ENCODE results near the gene ENPEP. TPM values are rescaled to one million over a fixed set of nuclear protein-coding genes. Genes with fewer than 3 reads are reported as not detected.
A peak's percentile ranks its signal among the peaks of the same experiment; 100 is the strongest.

Gene ENPEP
- total RNA-seq, 1 experiment from 2014 or later: 0.33 TPM

- Mint-ChIP-seq H3K4me1 (no peaks in the 10 kb centered on the region), H3K4me3 (no peak overlapping the region), H3K27me3 (ENCODE audit: low read depth) (no peaks in the 10 kb centered on the region; the same call in 1 of the 2 replicates), H3K9me3 (no peaks in the 10 kb centered on the region), H3K36me3 (no peaks in the 10 kb centered on the region), H3K27ac (no peak overlapping the region)
- ATAC-seq (peak; percentile 53), DNase-seq (ENCODE audit: low spot score) (no peak)
- ChIA-PET POLR2A (no interaction called here), CTCF (interaction anchor here (0.6 to 8.4 kb wide), 11 partner anchors 9 to 512 kb away, joined by 3 to 140 read pairs (median 4); no protein-coding TSS in a partner anchor)
- TF ChIP-seq ZNF416 (CRISPR knock-in tag; IDR thresholded peaks at IDR 0.05): no peak
- TF ChIP-seq TP53 (CRISPR knock-in tag; IDR thresholded peaks at IDR 0.05): no peak
- no peak for TF ChIP-seq STAT6 (CRISPR knock-in tag; conservative IDR thresholded peaks at IDR 0.05; ENCODE audit: low read depth)
- TF ChIP-seq GRHL2 (CRISPR knock-in tag; IDR thresholded peaks at IDR 0.05; ENCODE audit: insufficient replicate concordance, severe bottlenecking): no peak
- no peak for TF ChIP-seq NFE2L1 (CRISPR knock-in tag; IDR thresholded peaks at IDR 0.05)
- TF ChIP-seq ELF4 (CRISPR knock-in tag; IDR thresholded peaks at IDR 0.05; ENCODE audit: low read depth): no peak
- TF ChIP-seq TEAD1 (CRISPR knock-in tag; IDR thresholded peaks at IDR 0.05): no peak
Observed at GRCh38 chr4:110508827-110509710, 33.1 kb downstream of the ENPEP start.

GRCh38 chr4:110510277-110510676, 34.3 kb downstream of the ENPEP start:
- no peaks in the 10 kb centered on the region; the same call in 1 of the 2 replicates for H3K4me1 Mint-ChIP-seq
- H3K27me3 Mint-ChIP-seq (ENCODE audit: low read depth): no peaks in the 10 kb centered on the region
- no peak overlapping the region for H3K27ac Mint-ChIP-seq
- no peaks in the 10 kb centered on the region for H3K9me3 Mint-ChIP-seq
- H3K4me3 Mint-ChIP-seq: no peak overlapping the region
- ChIA-PET POLR2A (no interaction called here), CTCF (interaction anchor here (0.6 to 8.4 kb wide), 16 partner anchors 22 to 511 kb away, joined by 3 to 140 read pairs (median 4); partner anchors contain the start of genes ELOVL6 and ENPEP)
- TF ChIP-seq ZNF121 (CRISPR knock-in tag; IDR thresholded peaks at IDR 0.05) (no peak), TEAD1 (CRISPR knock-in tag; IDR thresholded peaks at IDR 0.05) (no peak), FOXK1 (CRISPR knock-in tag; IDR thresholded peaks at IDR 0.05) (no peak), SP1 (CRISPR knock-in tag; conservative IDR thresholded peaks at IDR 0.05) (no peak), RORB (CRISPR knock-in tag; IDR thresholded peaks at IDR 0.05) (no peak), NFE2L1 (CRISPR knock-in tag; IDR thresholded peaks at IDR 0.05) (no peak), KAT7 (CRISPR knock-in tag; IDR thresholded peaks at IDR 0.05; ENCODE audit: borderline replicate concordance) (no peak), ZNF138 (CRISPR knock-in tag; conservative IDR thresholded peaks at IDR 0.05) (no peak), ETV6 (CRISPR knock-in tag; IDR thresholded peaks at IDR 0.05) (no peak), ATF1 (CRISPR knock-in tag; IDR thresholded peaks at IDR 0.05) (no peak), AR (CRISPR knock-in tag; IDR thresholded peaks at IDR 0.05) (no peak), CDX4 (CRISPR knock-in tag; IDR thresholded peaks at IDR 0.05; ENCODE audit: borderline replicate concordance) (no peak), PRRX2 (CRISPR knock-in tag; IDR thresholded peaks at IDR 0.05) (no peak), ZNF317 (CRISPR knock-in tag; IDR thresholded peaks at IDR 0.05; ENCODE audit: borderline replicate concordance, low read depth) (no peak)
- H3K36me3 Mint-ChIP-seq: no peaks in the 10 kb centered on the region
- ATAC-seq (no peak; the same call in 1 of the 2 replicates), DNase-seq (ENCODE audit: low spot score) (no peak)

Measured in WTC11 (cell line).